HL-60 (cell line): Measurements from ENCODE around the gene FAM240A.

Source experiments
- DNase-seq, 2 experiments: peaks; one replicate each; pipeline ENCODE4 v3.0.0-alpha.2; 2010 to 2020; ENCODE audit warnings: low read depth in 1 of 2, low spot score in 1 of 2
- H3K27ac ChIP-seq: fragments of 250-450 bp; sonication (Bioruptor Pico); replicated peaks from 2 replicates; pipeline ENCODE4 v1.5.1; 2020; ENCODE audit warnings: mild to moderate bottlenecking, moderate library complexity
- H3K27me3 ChIP-seq: fragments of 250-450 bp; sonication (Bioruptor Pico); 2 replicates; pipeline ENCODE4 v1.5.1; 2021; ENCODE audit warnings: mild to moderate bottlenecking, moderate library complexity; ENCODE audit not compliant: insufficient read depth, poor library complexity, severe bottlenecking
- H3K4me3 ChIP-seq: replicated peaks from 2 replicates; pipeline ENCODE4 v1.5.1; 2011; ENCODE audit warnings: mild to moderate bottlenecking, control low read depth, low read length; ENCODE audit not compliant: insufficient read depth
- GABPA ChIP-seq: IDR thresholded peaks from 2 replicates; pipeline ENCODE4 v1.6.1; 2012; ENCODE audit warnings: low read depth
- POLR2AphosphoS5 ChIP-seq: IDR thresholded peaks from 2 replicates; pipeline ENCODE4 v1.6.1; 2012; ENCODE audit warnings: low read depth
- SPI1 ChIP-seq: IDR thresholded peaks from 2 replicates; pipeline ENCODE4 v1.6.1; 2012; ENCODE audit warnings: low read depth, mild to moderate bottlenecking, borderline replicate concordance
- TF ChIP-seq, protein P1 (sequence below): IDR thresholded peaks from 2 replicates; pipeline ENCODE4 v1.6.1; 2012; ENCODE audit warnings: low read depth; ENCODE audit not compliant: insufficient replicate concordance
- TF ChIP-seq, protein P2 (sequence below): IDR thresholded peaks from one replicate; pipeline ENCODE4 v1.5.1; 2011; ENCODE audit warnings: low read length, control low read depth, inconsistent platforms; ENCODE audit not compliant: insufficient read depth

Gene FAM240A

DNA sequence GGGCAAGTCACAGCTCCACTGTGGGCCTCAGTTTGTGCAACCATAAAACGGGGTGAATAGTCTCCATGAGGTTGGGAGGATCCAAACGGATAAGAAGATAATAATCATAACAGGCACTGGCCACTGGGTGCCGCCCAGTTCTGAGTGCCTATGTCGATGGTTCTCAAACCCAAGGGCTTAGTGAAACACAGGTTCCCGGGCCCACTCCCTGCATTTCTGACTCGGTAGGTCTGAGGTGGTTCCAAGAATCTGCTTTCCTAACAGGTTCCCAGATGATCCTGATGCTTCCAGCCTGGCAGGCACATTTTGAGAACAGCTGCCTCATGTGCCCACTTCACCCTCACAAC is 60.0 kb downstream of the FAM240A start:
- no peak for DNase-seq
- Histone ChIP-seq H3K27ac (no peak overlapping the region), H3K4me3 (no peak overlapping the region), H3K27me3 (no peaks in the 10 kb centered on the region)
- TF ChIP-seq, protein P1, sequence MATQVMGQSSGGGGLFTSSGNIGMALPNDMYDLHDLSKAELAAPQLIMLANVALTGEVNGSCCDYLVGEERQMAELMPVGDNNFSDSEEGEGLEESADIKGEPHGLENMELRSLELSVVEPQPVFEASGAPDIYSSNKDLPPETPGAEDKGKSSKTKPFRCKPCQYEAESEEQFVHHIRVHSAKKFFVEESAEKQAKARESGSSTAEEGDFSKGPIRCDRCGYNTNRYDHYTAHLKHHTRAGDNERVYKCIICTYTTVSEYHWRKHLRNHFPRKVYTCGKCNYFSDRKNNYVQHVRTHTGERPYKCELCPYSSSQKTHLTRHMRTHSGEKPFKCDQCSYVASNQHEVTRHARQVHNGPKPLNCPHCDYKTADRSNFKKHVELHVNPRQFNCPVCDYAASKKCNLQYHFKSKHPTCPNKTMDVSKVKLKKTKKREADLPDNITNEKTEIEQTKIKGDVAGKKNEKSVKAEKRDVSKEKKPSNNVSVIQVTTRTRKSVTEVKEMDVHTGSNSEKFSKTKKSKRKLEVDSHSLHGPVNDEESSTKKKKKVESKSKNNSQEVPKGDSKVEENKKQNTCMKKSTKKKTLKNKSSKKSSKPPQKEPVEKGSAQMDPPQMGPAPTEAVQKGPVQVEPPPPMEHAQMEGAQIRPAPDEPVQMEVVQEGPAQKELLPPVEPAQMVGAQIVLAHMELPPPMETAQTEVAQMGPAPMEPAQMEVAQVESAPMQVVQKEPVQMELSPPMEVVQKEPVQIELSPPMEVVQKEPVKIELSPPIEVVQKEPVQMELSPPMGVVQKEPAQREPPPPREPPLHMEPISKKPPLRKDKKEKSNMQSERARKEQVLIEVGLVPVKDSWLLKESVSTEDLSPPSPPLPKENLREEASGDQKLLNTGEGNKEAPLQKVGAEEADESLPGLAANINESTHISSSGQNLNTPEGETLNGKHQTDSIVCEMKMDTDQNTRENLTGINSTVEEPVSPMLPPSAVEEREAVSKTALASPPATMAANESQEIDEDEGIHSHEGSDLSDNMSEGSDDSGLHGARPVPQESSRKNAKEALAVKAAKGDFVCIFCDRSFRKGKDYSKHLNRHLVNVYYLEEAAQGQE, result no peak
- TF ChIP-seq POLR2AphosphoS5 (no peak), SPI1 (no peak), GABPA (no peak)
- TF ChIP-seq, protein P2, sequence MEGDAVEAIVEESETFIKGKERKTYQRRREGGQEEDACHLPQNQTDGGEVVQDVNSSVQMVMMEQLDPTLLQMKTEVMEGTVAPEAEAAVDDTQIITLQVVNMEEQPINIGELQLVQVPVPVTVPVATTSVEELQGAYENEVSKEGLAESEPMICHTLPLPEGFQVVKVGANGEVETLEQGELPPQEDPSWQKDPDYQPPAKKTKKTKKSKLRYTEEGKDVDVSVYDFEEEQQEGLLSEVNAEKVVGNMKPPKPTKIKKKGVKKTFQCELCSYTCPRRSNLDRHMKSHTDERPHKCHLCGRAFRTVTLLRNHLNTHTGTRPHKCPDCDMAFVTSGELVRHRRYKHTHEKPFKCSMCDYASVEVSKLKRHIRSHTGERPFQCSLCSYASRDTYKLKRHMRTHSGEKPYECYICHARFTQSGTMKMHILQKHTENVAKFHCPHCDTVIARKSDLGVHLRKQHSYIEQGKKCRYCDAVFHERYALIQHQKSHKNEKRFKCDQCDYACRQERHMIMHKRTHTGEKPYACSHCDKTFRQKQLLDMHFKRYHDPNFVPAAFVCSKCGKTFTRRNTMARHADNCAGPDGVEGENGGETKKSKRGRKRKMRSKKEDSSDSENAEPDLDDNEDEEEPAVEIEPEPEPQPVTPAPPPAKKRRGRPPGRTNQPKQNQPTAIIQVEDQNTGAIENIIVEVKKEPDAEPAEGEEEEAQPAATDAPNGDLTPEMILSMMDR, result no peak

DNA sequence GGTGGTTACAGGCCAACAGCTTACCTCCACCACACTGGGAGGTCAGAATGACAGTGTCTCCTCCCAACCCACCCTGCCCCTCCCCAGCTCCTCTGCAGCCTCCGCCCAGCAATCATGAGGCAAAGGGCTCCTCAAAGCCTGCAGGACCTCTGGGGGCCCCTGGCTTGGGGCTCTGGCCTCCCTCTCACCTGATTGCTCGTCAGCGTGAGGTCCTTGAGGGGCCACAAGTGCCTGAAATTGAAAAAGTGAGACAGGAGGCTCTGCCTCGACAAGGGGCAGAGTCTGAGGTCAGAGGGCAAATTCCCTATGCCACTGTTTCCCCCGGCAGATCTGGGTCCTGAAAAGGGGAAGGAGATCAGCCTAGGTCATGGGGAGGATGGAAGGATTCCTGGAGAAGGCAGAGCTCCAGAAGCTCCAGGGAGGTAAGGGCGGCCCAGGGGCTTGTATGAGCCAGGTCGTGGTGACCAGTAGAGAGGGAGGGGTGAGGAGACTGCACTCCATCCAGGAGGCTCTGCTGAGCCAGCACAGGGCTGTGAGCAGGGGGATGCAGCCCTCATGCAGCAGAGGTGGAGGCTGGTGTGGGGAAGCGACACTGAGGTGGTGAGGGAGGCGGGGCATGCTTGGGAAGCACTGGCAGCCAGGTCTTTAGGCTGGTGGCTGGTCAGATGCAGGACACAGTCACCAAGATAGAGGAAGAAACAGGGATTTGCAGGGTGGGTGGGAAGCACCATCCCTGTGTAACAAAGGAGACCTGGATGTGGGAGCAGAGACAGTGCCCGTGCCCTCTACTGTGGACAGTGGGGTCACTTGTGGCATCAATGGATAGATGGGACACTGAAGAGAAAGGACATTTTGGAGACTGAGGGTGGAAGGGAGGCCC is 61.1 kb downstream of the FAM240A start:
- no peak for DNase-seq
- Histone ChIP-seq H3K4me3 (no peak overlapping the region), H3K27ac (no peak overlapping the region), H3K27me3 (no peaks in the 10 kb centered on the region)
- TF ChIP-seq, protein P1, result no peak
- TF ChIP-seq SPI1 (no peak), POLR2AphosphoS5 (no peak)

DNA sequence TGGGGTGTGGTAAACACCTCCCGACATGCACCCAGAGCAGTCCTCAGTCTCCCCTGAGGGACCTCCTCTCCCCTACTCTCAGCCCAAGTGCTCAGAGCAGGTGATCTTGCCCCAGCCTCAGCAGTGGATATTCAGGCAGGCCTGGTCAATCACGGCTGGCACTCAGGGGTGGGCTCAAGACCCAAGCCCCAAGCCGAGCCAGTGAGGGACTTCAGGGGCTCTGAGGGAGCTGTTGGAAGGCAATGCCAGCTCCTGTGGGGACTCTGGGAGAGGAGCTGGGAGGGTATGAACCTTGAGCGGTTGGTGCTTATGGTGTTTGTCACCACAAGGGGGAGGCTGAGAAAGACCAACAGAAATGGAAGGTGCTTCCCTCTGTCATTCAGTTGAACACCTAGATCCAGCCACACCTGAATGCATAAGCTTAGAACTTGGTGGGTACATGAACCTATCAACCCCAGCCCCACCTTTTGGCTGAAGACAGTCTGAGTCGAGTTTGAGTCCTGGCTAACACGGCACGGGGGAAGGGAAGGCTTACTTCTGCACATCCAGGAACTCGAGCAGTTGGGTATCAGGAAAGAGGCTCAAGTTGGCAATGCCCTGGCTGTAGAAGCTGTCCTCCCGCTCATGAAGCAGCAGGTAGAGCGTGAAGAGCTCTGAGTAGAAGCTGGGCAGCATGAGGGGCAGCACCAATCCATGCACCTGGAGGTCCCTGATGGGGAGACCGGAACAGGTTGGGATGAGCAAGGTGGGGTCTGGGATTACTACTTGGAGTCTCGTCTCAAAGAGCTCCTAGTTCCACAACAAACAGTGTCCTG is 61.9 kb downstream of the FAM240A start:
- Histone ChIP-seq H3K4me3 (no peak overlapping the region), H3K27ac (no peak overlapping the region), H3K27me3 (no peaks in the 10 kb centered on the region)
- DNase-seq, result no peak
- TF ChIP-seq SPI1, result no peak
- TF ChIP-seq, protein P2, result no peak
- TF ChIP-seq, protein P1, result no peak
- no peak for TF ChIP-seq GABPA
- no peak for TF ChIP-seq POLR2AphosphoS5
